PC-3 (cell line): ENCODE results near the gene SBK1. TPM values are rescaled to one million over a fixed set of nuclear protein-coding genes. Genes with fewer than 3 reads are reported as not detected.

Experiments
- ATAC-seq: fragments of 200-7000 bp; cut with Tn5 transposase; 2 replicates; pipeline ENCODE4 v1.9.1; 2020; ENCODE audit warnings: mild to moderate bottlenecking, moderate library complexity
- BruUV-seq: library from RNA; stranded (reverse); fragments of 400-500 nt; replicated peaks from 2 replicates; lab custom pipeline; 2021; lab: Mats Ljungman, UMichigan
- CTCF ChIA-PET: fragments of 300-600 bp; sonication (Branson Sonifier 250); formaldehyde crosslinking; loops from one replicate; lab custom pipeline; 2022; ENCODE audit warnings: antibody characterized with exemption; lab: Charles Lee
- POLR2A ChIA-PET: fragments of 300-600 bp; sonication (Branson Sonifier 250); formaldehyde crosslinking; loops from one replicate; lab custom pipeline; 2022; ENCODE audit warnings: antibody characterized with exemption; ENCODE audit not compliant: unreplicated experiment; lab: Charles Lee
- DNase-seq: peaks from one replicate; pipeline ENCODE4 v3.0.0-alpha.2; 2015
- H2AFZ ChIP-seq: fragments of 300-600 bp; sonication (generic); 2 replicates; pipeline ENCODE4 v1.6.0; 2016; ENCODE audit warnings: antibody characterized with exemption, low read length
- H3F3A ChIP-seq: fragments of 300-600 bp; sonication (generic); one replicate; pipeline ENCODE4 v1.6.0; 2017; ENCODE audit warnings: antibody characterized with exemption, low read length, control low read depth, mild to moderate bottlenecking; ENCODE audit not compliant: unreplicated experiment
- H3K27ac ChIP-seq: fragments of 300-600 bp; sonication (generic); 2 replicates; pipeline ENCODE4 v1.5.1; 2016; ENCODE audit warnings: mild to moderate bottlenecking, low read length
- H3K27me3 ChIP-seq: fragments of 300-600 bp; sonication (generic); 2 replicates; pipeline ENCODE4 v1.6.1; 2016; ENCODE audit warnings: low read length, mixed read lengths
- H3K36me3 ChIP-seq: fragments of 300-600 bp; sonication (generic); 2 replicates; pipeline ENCODE4 v1.6.1; 2016; ENCODE audit warnings: low read depth, mixed run types, low read length, mixed read lengths
- H3K4me1 ChIP-seq: fragments of 300-600 bp; sonication (generic); 2 replicates; pipeline ENCODE4 v1.5.1; 2016; ENCODE audit warnings: low read length; ENCODE audit not compliant: insufficient read depth
- H3K4me2 ChIP-seq: fragments of 300-600 bp; sonication (generic); 2 replicates; pipeline ENCODE4 v1.6.0; 2016; ENCODE audit warnings: low read length
- H3K4me3 ChIP-seq: fragments of 300-600 bp; sonication (generic); 2 replicates; pipeline ENCODE4 v1.5.1; 2016; ENCODE audit warnings: mild to moderate bottlenecking, low read length, mixed read lengths
- H3K79me2 ChIP-seq: fragments of 300-600 bp; sonication (generic); 2 replicates; pipeline ENCODE4 v1.6.1; 2017; ENCODE audit warnings: low read length, mixed read lengths
- H3K9ac ChIP-seq: fragments of 300-600 bp; sonication (generic); 2 replicates; pipeline ENCODE4 v1.6.0; 2016; ENCODE audit warnings: mild to moderate bottlenecking, low read length
- H3K9me2 ChIP-seq: fragments of 300-600 bp; sonication (generic); replicated peaks from 2 replicates; pipeline ENCODE4 v1.6.1; 2016; ENCODE audit warnings: mixed run types, low read length, mixed read lengths
- H3K9me3 ChIP-seq: fragments of 300-600 bp; sonication (generic); 2 replicates; pipeline ENCODE4 v1.6.1; 2016; ENCODE audit warnings: low read length, mixed read lengths
- H4K20me1 ChIP-seq: fragments of 300-600 bp; sonication (generic); 2 replicates; pipeline ENCODE4 v1.6.1; 2016; ENCODE audit warnings: low read length, mixed read lengths
- CTCF ChIP-seq: fragments of 300-600 bp; sonication (generic); conservative IDR thresholded peaks from 2 replicates; pipeline ENCODE4 v1.5.1; 2017; ENCODE audit warnings: antibody characterized with exemption, low read depth, mild to moderate bottlenecking, low read length
- EZH2 ChIP-seq: fragments of 300-600 bp; sonication (generic); IDR thresholded peaks from one replicate; pipeline ENCODE4 v1.6.1; 2017; ENCODE audit warnings: antibody characterized with exemption, mild to moderate bottlenecking, low read length; ENCODE audit not compliant: unreplicated experiment
- EZH2phosphoT487 ChIP-seq: fragments of 300-600 bp; sonication (generic); IDR thresholded peaks from 2 replicates; pipeline ENCODE4 v1.6.1; 2018; ENCODE audit warnings: mild to moderate bottlenecking, antibody characterized with exemption, low read length, borderline replicate concordance
- intact Hi-C: fragments of 100-400 bp; cut with micrococcal nuclease; formaldehyde crosslinking; loops from 2 replicates; pipeline ENCODE4 v1.9.0; 2023
- total RNA-seq: library from RNA; depleted of rRNA; stranded (reverse); fragments of >200 nt; gene quantifications from 2 replicates; pipeline ENCODE4 v1.2.3, GENCODE V29; 2014

SBK1 gene
- total RNA-seq, 1 experiment from 2014 or later = 0.95 TPM

GRCh38 chr16:28260193-28260592, 32.1 kb upstream of the SBK1 start:
- ATAC-seq (no peak), DNase-seq (no peak)
- Histone ChIP-seq H3K9me3 (no peaks in the 10 kb centered on the region), H3K4me2 (no peak overlapping the region), H3K27ac (no peak overlapping the region), H3K79me2 (no peaks in the 10 kb centered on the region), H3K9me2 (no peaks in the 10 kb centered on the region), H3K36me3 (no peaks in the 10 kb centered on the region), H3F3A (no peaks in the 10 kb centered on the region), H2AFZ (no peak overlapping the region), H3K4me3 (no peak overlapping the region), H3K27me3 (0 out of 2 replicates have a peak, but pooled peaks cover 5% of the 10 kb centered on the region), H4K20me1 (no peaks in the 10 kb centered on the region), H3K9ac (no peak overlapping the region), H3K4me1 (no peaks in the 10 kb centered on the region)
- TF ChIP-seq EZH2phosphoT487 = no peak
- no peak for TF ChIP-seq EZH2
- TF ChIP-seq CTCF = no peak
- no TSS peak for BruUV-seq
- POLR2A ChIA-PET = no interaction called here
- intact Hi-C loops = no loop called here
- CTCF ChIA-PET = no interaction called here

- no peaks in the 10 kb centered on the region for H4K20me1 ChIP-seq
- H2AFZ ChIP-seq = no peak overlapping the region
- H3K27me3 ChIP-seq = 0 out of 2 replicates have a peak, but pooled peaks cover 5% of the 10 kb centered on the region
- H3K9ac ChIP-seq = no peak overlapping the region
- H3K4me1 ChIP-seq = no peaks in the 10 kb centered on the region
- no peaks in the 10 kb centered on the region for H3K9me3 ChIP-seq
- BruUV-seq = no TSS peak
- ChIA-PET POLR2A (no interaction called here), CTCF (no interaction called here)
- H3K36me3 ChIP-seq = no peaks in the 10 kb centered on the region
- peak; percentile 9 for DNase-seq
- no peaks in the 10 kb centered on the region for H3K79me2 ChIP-seq
- TF ChIP-seq EZH2phosphoT487 (no peak), CTCF (no peak), EZH2 (no peak)
- no peak overlapping the region for H3K4me3 ChIP-seq
- no peak overlapping the region for H3K4me2 ChIP-seq
- intact Hi-C loops = no loop called here
- H3K9me2 ChIP-seq = no peaks in the 10 kb centered on the region
- no peak for ATAC-seq
- H3K27ac ChIP-seq = no peak overlapping the region
- no peaks in the 10 kb centered on the region for H3F3A ChIP-seq
Observed at GRCh38 chr16:28261942-28262341, 30.4 kb upstream of the SBK1 start.

GRCh38 chr16:28263305-28263704, 29.0 kb upstream of the SBK1 start:
- no peaks in the 10 kb centered on the region for H3K9me2 ChIP-seq
- H3K9me3 ChIP-seq = no peaks in the 10 kb centered on the region
- no peak overlapping the region for H3K4me2 ChIP-seq
- H3K36me3 ChIP-seq = no peaks in the 10 kb centered on the region
- no peaks in the 10 kb centered on the region for H3K79me2 ChIP-seq
- TF ChIP-seq EZH2 (no peak), EZH2phosphoT487 (no peak), CTCF (no peak)
- 0 out of 2 replicates have a peak, but pooled peaks cover 5% of the 10 kb centered on the region for H3K27me3 ChIP-seq
- intact Hi-C loops = no loop called here
- POLR2A ChIA-PET = no interaction called here
- H3K9ac ChIP-seq = no peak overlapping the region
- H3K4me3 ChIP-seq = no peak overlapping the region
- DNase-seq (no peak), ATAC-seq (no peak)
- H4K20me1 ChIP-seq = no peaks in the 10 kb centered on the region
- no peaks in the 10 kb centered on the region for H3K4me1 ChIP-seq
- no peak overlapping the region for H2AFZ ChIP-seq
- CTCF ChIA-PET = interaction anchor here (0.5 kb wide), 1 partner anchor 16 kb away, joined by 3 read pairs; no protein-coding TSS in a partner anchor
- no peak overlapping the region for H3K27ac ChIP-seq
- no peaks in the 10 kb centered on the region for H3F3A ChIP-seq
- no TSS peak for BruUV-seq
